Thyroid gland (tissue), 4 donors: Measurements from ENCODE around the gene LIF.

ENCODE experiments used
- POLR2A ChIP-seq, 2 donors: fragments of 450-650 bp; IDR thresholded peaks; one replicate each; pipeline ENCODE4 v1.6.1; 2017; ENCODE audit warnings: antibody characterized with exemption in 2 of 2, mild to moderate bottlenecking in 2 of 2, moderate library complexity in 1 of 2
- TF ChIP-seq, protein P1 (sequence below), 6 experiments: fragments of 200-600 bp in 3 of 6; fragments of 450-650 bp in 3 of 6; sonication (generic) in 3 of 6; IDR thresholded peaks; one replicate each; pipeline ENCODE4 v1.5.1; 2016 to 2019; ENCODE audit warnings: antibody characterized with exemption in 6 of 6, mild to moderate bottlenecking in 2 of 6, inconsistent platforms in 1 of 6, moderate library complexity in 1 of 6

- TF ChIP-seq, protein P1, sequence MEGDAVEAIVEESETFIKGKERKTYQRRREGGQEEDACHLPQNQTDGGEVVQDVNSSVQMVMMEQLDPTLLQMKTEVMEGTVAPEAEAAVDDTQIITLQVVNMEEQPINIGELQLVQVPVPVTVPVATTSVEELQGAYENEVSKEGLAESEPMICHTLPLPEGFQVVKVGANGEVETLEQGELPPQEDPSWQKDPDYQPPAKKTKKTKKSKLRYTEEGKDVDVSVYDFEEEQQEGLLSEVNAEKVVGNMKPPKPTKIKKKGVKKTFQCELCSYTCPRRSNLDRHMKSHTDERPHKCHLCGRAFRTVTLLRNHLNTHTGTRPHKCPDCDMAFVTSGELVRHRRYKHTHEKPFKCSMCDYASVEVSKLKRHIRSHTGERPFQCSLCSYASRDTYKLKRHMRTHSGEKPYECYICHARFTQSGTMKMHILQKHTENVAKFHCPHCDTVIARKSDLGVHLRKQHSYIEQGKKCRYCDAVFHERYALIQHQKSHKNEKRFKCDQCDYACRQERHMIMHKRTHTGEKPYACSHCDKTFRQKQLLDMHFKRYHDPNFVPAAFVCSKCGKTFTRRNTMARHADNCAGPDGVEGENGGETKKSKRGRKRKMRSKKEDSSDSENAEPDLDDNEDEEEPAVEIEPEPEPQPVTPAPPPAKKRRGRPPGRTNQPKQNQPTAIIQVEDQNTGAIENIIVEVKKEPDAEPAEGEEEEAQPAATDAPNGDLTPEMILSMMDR (IDR thresholded peaks at IDR 0.05) = no peak
- TF ChIP-seq POLR2A (IDR thresholded peaks at IDR 0.05) = peak in 1 of 2 donors; percentile 87
Measured at GRCh38 chr22:30289141-30289979, 42.8 kb upstream of the LIF start, which contains the start of gene CASTOR1.
